GM10266 (cell line): ENCODE data around the gene ACTN4.
"Not testable (repeated sequence)": the region's sequence is repeated elsewhere in the genome, so short reads cannot be mapped to it uniquely, and the experiment has no call there.

Experiments used
- DNase-seq: peaks from one replicate; pipeline ENCODE4 v3.0.0; 2012; ENCODE audit errors: extremely low spot score
- CTCF ChIP-seq: IDR thresholded peaks from 2 replicates; pipeline ENCODE4 v1.5.1; 2012; ENCODE audit warnings: mild to moderate bottlenecking, low read depth; ENCODE audit not compliant: control insufficient read depth, insufficient read depth; ENCODE audit errors: missing control alignments

Gene ACTN4

GRCh38 chr19:38629568-38629967 is 17.9 kb upstream of the ACTN4 start:
- TF ChIP-seq CTCF = no peak

GRCh38 chr19:38631301-38631700 is 16.1 kb upstream of the ACTN4 start:
- not testable (repeated sequence) for DNase-seq

More at GRCh38 chr19:38629568-38629967, 17.9 kb upstream of the ACTN4 start:
- DNase-seq = no peak

GRCh38 chr19:38631811-38632475 is 15.5 kb upstream of the ACTN4 start:
- not testable (repeated sequence) for DNase-seq

- no peak for TF ChIP-seq CTCF
- no peak for DNase-seq
Measured at GRCh38 chr19:38632476-38633213, 14.8 kb upstream of the ACTN4 start.

- peak; percentile 82 for TF ChIP-seq CTCF
- DNase-seq = peak; percentile 75
Measured at GRCh38 chr19:38634757-38635482, 12.5 kb upstream of the ACTN4 start.

GRCh38 chr19:38635483-38636399 is 11.7 kb upstream of the ACTN4 start:
- no peak for DNase-seq
- TF ChIP-seq CTCF = no peak

- DNase-seq = no peak
- TF ChIP-seq CTCF = no peak
Measured at GRCh38 chr19:38638461-38638860, 9.0 kb upstream of the ACTN4 start.

- no peak for DNase-seq
- no peak for TF ChIP-seq CTCF
Measured at GRCh38 chr19:38639679-38640078, 7.8 kb upstream of the ACTN4 start.
